Lower leg skin (tissue), 4 donors: ENCODE data around the gene HIBCH. TPM values are rescaled to one million over a fixed set of nuclear protein-coding genes. Genes with fewer than 3 reads are reported as not detected.
"Not testable (repeated sequence)": the region's sequence is repeated elsewhere in the genome, so short reads cannot be mapped to it uniquely, and the experiment has no call there.

Experiments
- DNase-seq, 2 donors: peaks; one replicate each; pipeline ENCODE4 v3.0.0-alpha.2; 2019; ENCODE audit warnings: low spot score in 2 of 2
- H3K4me3 ChIP-seq: fragments of 200-600 bp; sonication (generic); 2 replicates; pipeline ENCODE4 v1.5.1; 2017; ENCODE audit warnings: mild to moderate bottlenecking, low read depth; ENCODE audit not compliant: poor library complexity, severe bottlenecking
- CTCF ChIP-seq, 3 donors: fragments of 450-650 bp; IDR thresholded peaks; one replicate each; pipeline ENCODE4 v1.5.1; 2016; ENCODE audit warnings: antibody characterized with exemption in 3 of 3, mild to moderate bottlenecking in 3 of 3, moderate library complexity in 2 of 3
- POLR2A ChIP-seq, 2 donors: fragments of 450-650 bp; IDR thresholded peaks; one replicate each; pipeline ENCODE4 v1.6.1; 2016 to 2017; ENCODE audit warnings: antibody characterized with exemption in 2 of 2, mild to moderate bottlenecking in 1 of 2, moderate library complexity in 1 of 2
- WGBS, 2 donors: methylation state at CpG; one replicate each; pipeline ENCODE4 v1.1.5; 2018; 5-methylcytosine and 5-hydroxymethylcytosine counted together
- intact Hi-C: fragments of 100-400 bp; cut with DNase I; formaldehyde crosslinking; loops from one replicate; pipeline ENCODE4 v1.15.0; 2023; ENCODE audit warnings: low total_unique reads
- total RNA-seq, 4 donors: library from RNA; depleted of rRNA; stranded (reverse); fragments of >200 nt; gene quantifications; one replicate each; pipeline ENCODE4 v1.1.0, GENCODE V29; 2016

The HIBCH gene
- total RNA-seq, 4 donors from 2014 or later = 10.0 to 21.4 (median 18.4) TPM

- whole genome bisulfite sequencing, 2 donors = 97 to 98% methylated on average over 2 of the region's 2 CpGs
Observed at GRCh38 chr2:190361572-190361971, 41.9 kb upstream of the HIBCH start.

GRCh38 chr2:190360965-190361364 lies 41.3 kb upstream of the HIBCH start:
- 87 to 89% methylated on average over 3 of the region's 3 CpGs for WGBS, 2 donors
- H3K4me3 ChIP-seq = no peak overlapping the region
- intact Hi-C loops = no loop called here

More at GRCh38 chr2:190361572-190361971, 41.9 kb upstream of the HIBCH start:
- H3K4me3 ChIP-seq = no peak overlapping the region
- intact Hi-C loops = no loop called here
- no peak for TF ChIP-seq POLR2A (IDR thresholded peaks at IDR 0.05)
- TF ChIP-seq CTCF (IDR thresholded peaks at IDR 0.05) = no peak
- no peak for DNase-seq

GRCh38 chr2:190360561-190360960 lies 40.9 kb upstream of the HIBCH start:
- H3K4me3 ChIP-seq = no peak overlapping the region
- intact Hi-C loops = no loop called here
- no peak for DNase-seq
- no peak for TF ChIP-seq POLR2A (IDR thresholded peaks at IDR 0.05)
- TF ChIP-seq CTCF (IDR thresholded peaks at IDR 0.05) = no peak

More at GRCh38 chr2:190360965-190361364, 41.3 kb upstream of the HIBCH start:
- no peak for DNase-seq
- TF ChIP-seq POLR2A (IDR thresholded peaks at IDR 0.05) (no peak), CTCF (IDR thresholded peaks at IDR 0.05) (no peak)

- H3K4me3 ChIP-seq, DNase-seq, intact Hi-C loops: not testable (repeated sequence)
- 65 to 68% methylated on average over 8 of the region's 8 CpGs for WGBS, 2 donors
Observed at GRCh38 chr2:190358655-190359448, 39.2 kb upstream of the HIBCH start.

GRCh38 chr2:190357600-190357999 lies 38.0 kb upstream of the HIBCH start:
- DNase-seq = no peak
- no peak for TF ChIP-seq POLR2A (IDR thresholded peaks at IDR 0.05)
- no peak for TF ChIP-seq CTCF (IDR thresholded peaks at IDR 0.05)
- 45 to 62% methylated on average over 2 of the region's 2 CpGs for WGBS, 2 donors
- no peak overlapping the region for H3K4me3 ChIP-seq
- intact Hi-C loops = no loop called here

GRCh38 chr2:190355968-190356644 lies 36.5 kb upstream of the HIBCH start:
- intact Hi-C loops = no loop called here
- no peak for TF ChIP-seq POLR2A (IDR thresholded peaks at IDR 0.05)
- TF ChIP-seq CTCF (IDR thresholded peaks at IDR 0.05) = no peak
- no peak for DNase-seq
- WGBS, 2 donors = 42 to 43% methylated on average over 6 of the region's 6 CpGs
- no peak overlapping the region for H3K4me3 ChIP-seq
